ENCODE measurements around the gene GOSR2.
"Not testable (repeated sequence)": the region's sequence is repeated elsewhere in the genome, so short reads cannot be mapped to it uniquely, and the experiment has no call there.

The GOSR2 gene

DNA sequence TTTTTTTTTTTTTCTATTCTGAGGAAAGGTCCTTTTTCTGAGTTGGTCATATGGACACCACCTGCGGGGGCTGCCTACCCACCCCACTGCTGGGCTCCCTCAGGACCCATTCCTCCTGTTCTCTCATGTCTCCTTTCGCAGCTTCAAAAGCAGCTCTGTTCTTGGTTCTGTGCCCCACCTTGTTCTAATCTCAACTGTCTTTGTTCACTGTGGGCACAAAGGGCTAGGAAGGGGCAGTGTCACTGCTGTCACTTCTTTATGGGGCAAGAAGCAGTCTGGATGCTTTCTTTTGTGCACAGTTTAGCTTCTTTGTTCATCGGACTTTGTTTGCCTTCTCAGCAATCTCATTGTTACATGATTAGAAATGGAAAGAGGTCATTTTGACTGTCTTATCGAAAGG lies 7.1 kb downstream of the GOSR2 start:
- DNase-seq (ENCODE audit: low spot score): no peak

DNA sequence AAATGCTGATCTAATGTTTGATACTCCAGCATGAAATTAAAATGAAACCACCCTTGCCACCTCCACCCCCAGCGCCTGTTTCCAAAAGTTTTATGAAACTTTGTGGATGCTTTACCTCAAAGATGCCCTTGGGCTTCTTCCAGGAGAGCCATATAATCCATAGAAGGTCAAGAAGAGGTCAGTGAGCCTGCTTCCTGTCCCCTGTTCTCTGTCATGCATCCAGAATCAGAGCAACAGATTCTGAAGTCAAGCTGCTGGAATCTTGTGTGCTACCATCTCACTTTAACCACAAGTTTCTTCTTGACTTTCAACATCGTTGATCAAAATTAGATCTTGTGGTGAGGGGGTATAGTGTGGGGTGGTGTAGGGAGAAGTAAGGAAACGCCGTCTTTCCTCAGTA lies 8.6 kb downstream of the GOSR2 start:
- DNase-seq (ENCODE audit: low spot score): no peak

DNA sequence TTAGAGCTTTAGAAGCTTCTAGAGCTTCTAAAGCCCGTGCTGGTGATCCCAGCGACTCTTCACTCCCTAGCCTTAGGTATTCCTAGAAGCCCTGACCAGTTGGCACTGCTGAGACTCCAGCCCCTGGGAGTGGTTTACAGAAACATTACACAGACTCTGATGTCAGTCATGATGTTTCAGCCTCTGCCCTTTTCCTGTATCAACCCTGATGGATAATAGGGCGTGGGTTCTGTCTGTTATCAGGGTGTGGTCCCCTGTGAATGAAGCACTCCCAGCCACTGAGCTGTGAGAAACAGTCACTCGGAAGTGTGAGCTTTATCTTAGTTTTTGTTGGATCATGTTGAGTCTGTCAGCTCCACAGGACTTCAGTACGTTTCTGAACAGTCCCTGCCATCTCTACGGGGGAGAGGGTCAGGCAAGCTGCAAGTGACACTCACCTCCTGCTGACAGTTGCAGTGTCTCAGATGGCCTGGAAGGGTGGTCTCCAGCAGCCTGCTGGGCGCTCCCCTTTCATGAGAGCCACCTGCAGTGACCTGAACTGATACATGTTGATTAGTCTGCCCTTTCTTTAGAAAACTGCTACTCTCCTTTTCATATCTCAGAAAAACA lies 12.8 kb downstream of the GOSR2 start:
- no peak for DNase-seq (ENCODE audit: low spot score)

DNA sequence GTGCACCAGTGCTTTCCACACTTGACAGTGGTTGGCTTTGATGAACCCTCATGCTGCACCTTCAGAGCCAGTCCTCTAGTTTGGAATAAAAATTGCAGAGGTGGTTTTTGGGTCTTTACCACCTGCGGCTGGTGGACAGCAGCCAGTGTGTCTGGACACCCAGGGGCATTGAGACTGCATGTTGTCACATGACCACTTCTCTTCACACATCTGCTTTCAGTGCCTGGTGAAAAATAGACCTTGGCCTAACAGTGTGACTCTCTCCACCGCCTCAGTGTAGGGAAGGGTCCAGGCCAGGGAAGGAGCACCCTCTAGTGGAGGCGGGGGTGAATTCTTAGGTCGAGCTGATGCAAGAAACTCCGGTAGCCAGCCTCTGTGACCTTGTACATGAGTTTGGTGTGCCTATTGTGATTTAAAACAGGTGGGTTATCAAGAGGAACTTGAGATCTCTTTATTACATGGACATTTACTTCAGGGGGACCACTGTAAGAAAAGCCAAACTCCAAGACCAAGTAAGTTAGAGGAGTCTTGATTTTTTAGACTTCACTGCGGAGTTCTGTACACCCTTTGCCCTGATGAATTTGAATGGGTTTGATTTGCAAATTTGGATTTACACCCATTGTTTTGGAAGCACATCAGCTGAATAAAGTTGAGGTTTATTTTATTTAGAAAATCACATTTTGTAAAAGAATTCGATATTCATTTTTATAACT lies 17.9 kb downstream of the GOSR2 start:
- peak; percentile 72 for DNase-seq (ENCODE audit: low spot score)

DNA sequence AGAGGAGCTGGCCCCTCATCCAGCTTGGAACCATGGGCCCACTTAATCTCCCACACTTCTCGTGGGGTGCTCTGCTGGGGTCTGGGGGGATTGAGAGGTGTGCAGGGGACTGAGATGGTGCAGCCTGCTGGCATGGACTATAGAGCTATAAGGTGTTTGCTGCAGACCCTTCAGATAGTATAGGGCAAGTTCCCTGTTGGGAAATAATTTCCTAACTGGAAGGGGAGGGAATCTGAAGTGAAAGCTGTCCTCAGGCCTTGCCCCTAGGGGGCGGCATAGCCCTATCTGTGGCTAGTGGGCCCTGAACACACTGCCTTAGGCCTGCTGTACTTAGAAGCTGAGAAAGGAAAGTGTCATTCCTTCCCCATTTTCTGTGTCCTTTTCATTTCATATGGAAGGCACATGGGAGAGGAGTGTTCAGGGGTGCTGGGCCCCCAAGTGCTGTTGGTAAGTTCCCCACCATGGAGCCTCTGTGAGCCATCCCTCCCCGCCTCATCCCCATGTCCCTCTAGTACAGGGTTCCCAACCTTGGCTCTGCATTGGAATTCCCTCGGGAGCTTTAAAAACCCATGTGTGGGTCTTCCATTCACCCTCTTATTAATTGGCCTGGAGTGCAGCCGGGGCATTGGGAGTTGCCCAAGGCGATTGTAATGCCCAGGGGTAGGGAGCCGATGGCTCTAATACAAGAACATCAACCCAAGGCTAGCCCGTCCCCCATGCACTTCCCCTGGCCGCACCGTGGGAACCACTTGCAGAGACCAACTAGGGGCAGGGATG lies 19.7 kb downstream of the GOSR2 start:
- peak; percentile 58 for DNase-seq (ENCODE audit: low spot score)

DNA sequence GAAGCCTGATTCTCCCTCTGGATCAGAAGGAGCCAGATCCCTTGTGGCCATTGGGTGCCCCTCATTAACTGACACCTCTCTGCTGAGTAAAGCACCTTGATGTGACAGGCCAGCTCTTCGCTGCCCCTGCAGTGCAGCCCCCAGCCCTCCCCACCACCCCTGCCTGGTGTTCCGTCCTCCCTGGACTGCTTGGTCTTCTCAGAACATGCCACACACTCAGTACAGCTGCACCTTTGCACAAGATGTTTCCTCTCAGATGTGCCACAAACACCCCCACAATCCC lies 20.2 kb downstream of the GOSR2 start:
- no peak for DNase-seq (ENCODE audit: low spot score)

DNA sequence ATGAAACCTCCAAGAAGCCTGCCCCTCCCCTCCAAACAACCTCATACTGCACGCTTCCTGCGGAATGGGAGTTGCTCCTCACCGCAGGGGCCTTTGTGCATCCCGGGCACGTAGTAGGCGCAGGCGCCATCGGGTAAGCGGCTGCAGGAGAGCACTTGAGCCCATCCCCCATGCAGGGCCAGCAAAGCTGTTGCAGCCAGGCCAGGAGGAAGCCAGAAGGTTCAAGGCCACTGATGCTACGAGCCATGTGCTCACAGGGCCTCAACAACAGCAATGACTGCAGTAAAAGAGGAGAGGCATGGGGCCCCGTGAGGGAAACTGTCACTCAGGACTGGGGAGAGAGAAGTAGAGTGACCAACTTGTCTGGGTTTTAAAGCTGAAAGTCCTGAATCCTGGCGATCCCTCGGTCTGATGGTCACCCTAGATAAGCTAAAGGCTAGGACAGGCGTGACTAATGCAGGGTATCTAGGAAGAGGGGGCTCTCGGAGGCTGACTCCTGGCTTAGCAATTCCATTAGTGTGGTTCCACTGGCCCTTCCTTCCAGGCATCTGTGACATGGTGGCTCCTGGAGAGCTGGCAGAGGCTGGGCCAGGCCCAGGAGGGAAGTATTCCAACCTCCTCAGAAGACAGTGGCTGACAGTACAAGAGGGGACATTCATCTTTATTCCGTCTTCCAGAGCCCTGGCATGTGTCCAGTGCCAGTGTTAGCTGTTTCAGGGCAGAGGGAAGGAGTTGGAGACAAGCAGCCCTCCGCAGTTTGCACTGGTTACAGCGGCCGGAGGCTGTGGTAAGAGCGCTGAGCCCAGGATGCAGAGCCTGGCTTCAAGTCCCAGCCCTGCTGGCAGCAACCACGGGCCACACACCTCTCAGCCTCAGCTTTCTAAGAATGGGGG lies 20.8 kb downstream of the GOSR2 start:
- DNase-seq (ENCODE audit: low spot score): peak; percentile 37

DNA sequence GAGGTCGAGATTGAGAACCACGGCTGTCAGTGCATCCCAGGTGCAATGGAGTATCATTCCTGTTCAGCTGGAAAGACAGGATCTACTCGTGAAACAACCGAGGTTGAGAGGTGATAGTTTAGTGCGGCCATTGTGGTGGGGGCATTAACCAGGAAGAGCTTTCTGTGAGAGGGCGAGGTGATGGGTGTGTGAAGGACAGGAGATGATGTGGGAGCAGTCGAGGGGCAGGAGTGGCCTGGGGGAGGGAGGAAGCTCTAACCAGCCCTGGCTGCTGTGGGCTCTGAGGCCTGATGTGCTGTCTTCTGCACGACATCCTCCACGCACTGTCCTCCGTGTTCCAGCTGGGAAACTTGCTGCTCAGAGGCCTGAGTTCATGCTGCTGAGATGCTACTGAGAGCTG lies 22.0 kb downstream of the GOSR2 start:
- DNase-seq (ENCODE audit: low spot score): no peak

DNA sequence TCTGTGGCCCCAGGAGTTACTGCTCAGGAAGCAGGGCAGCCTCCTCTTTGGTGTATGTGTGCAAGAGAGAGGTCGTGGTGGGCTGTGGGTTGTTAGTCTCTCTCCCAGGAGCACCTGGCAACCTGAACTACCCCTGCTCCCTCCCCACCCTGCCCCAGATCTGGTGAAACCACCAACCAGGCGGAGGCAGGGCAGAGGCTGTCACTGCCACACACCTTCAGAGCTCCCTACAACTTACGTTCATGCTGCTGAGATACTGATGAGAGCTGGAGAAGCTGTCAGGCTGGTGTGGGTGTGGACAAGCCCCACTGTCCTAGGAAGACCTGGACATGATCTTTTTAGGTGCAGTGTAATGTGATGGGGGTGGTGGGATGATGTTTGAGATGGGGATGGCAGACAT lies 24.3 kb downstream of the GOSR2 start:
- DNase-seq (ENCODE audit: low spot score): no peak

DNA sequence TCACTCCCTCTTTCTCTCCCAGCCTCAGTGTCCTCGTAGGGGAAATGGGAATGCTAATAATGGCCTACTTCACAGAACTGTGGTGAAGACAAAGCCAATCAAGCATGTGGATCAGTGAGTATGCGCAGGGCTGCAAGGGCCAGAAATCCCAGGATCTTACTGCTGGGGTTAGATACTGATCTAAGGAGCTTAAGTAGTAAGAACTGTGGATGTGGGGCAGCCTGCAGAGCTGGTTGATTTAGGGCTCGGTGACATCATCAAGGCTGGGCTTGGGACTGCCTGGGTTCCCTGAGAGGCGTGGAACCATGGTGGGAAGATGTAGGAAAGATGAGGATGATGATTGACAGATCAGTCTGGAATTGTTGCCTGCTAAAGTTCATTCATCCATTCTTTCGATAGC lies 25.6 kb downstream of the GOSR2 start:
- no peak for DNase-seq (ENCODE audit: low spot score)

DNA sequence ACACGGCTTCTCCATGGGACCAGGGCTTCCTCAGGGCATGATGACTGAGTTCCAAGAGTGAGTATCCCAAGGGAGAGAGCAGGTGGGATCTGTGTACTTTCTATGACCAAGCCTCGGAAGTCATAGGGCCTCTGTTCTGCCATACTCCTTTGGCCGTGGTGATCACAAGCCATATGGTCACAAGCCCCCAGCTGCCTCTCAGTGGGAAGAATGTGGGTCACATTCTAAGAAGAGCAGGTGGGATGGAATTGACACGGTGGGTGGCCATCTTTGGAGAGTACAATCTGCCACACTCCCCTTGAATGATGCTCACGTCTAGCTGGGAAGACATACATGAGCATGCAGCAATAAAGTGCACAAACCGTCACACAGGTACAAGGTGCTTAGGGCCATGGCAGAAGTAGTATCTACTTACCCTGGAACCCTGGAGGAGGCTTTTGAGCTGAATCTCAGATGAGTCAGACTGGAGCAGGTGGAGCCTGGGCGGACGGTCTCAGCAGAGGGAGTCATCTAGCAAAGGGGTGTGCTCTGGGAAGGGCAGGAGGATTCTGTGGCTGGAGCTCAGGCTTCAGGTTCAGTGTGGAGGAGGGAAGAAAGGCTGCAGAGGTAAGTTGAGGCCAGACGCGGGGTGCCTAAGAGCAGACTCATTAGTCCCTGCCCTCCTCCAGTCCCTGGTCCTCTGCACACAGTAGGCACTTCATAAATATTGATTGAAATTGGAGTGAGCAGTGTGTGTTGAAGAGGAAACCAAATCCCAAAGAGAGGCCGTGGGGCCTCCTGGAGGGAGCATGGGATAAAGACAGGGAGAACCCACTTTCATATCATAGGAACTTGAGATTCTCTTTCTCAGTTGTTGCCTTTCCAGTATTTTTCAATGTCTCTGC lies 26.6 kb downstream of the GOSR2 start:
- no peak for DNase-seq (ENCODE audit: low spot score)

DNA sequence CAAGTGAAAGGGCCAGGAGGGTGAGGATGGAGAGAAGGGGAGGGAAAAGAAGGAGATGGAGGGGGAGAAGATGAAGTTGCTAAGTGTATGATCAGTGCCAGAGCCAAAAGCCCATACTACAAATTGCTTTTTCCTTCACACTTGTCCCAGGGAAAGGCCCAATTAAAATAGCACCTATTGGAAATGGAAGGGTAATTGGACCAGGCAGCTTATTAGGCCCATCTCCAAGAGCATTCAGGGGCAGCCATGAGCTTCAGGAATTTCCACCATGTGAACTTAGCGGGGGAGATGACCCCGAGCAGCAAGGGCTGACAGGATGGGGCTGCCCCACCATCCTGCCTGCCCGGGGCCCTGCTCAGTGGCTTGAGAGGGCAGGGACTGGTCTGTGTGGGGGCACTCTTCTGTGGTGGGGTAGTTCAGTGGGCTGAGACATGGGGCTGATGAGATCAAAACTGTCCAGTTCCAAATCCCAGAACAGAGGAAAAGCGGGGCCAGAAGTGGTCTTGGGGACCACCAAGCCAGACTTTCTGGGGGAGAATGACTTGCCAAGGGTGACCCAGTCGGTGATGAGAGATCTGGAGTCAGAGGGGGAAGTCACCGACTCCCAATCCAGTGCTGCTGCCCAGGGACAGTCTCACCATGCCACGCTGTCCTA lies 27.5 kb downstream of the GOSR2 start:
- no peak for DNase-seq (ENCODE audit: low spot score)

DNA sequence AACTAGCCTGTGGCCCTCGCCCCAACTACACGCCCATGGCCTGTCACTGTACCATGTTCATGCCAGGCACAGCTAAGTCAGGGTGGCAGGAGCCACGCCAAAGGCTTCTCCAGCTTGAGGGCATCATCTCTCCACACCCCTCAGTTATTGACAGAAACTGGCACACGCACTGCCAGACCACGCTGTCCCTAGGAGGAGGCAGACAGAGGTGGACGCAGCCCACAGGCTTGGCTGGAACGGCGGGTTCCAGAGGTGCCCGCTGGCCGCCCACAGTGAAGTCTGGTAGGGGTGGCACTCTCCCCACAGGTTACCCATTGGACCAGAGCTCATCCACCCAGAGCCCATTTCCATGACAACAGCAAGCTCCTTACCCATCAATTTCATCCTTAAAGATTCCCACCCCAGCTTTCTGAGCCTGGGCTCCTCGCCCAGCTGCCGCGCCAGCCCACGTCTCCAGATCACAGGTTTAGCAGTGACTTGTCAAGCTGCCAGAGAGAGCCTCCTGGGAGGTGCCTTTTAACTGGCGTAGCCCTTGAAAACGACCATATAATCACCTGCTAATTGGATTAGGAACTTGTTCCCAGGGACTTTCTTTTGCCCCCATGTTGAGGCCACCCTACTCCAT lies 28.1 kb downstream of the GOSR2 start:
- no peak for DNase-seq (ENCODE audit: low spot score)

DNA sequence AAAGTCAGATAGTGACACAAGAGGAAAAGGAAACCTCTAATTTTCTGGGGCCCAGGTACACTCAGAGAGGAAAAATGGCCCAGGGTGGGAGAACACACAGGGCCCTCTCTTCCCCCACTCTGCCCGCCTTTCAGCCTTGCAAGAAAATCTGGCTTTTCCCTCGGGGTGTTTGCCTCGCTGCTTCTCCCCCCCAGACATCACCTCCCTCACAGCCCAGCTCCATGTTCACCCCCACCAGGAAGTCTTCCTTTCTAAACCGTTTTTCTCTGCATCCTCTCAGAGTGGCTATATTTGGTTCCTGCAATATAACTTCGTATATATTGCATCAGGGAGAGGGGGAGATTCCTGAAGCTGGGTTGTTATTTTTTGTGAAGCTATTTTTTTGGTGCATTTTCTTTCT lies 28.7 kb downstream of the GOSR2 start:
- no peak for DNase-seq (ENCODE audit: low spot score)

DNA sequence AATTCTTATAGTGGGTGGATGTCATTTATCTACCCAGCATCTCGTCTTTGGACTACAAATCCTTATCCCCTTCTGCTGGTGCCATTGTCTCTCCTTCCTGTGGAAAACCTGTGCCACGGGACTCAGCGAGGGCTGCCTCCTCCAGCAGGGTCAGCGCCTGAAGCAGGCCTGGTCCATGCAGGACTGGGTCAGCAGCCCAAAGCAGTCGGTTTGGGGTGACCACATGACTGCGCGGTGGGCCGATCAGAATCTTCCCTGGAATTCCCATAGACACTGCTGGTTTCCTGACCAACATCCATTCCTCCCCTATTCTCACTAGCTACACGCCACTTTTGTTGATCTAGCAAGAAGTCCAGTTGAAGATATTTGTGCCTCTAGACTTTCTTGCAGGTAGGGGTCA lies 29.2 kb downstream of the GOSR2 start:
- DNase-seq (ENCODE audit: low spot score): no peak

DNA sequence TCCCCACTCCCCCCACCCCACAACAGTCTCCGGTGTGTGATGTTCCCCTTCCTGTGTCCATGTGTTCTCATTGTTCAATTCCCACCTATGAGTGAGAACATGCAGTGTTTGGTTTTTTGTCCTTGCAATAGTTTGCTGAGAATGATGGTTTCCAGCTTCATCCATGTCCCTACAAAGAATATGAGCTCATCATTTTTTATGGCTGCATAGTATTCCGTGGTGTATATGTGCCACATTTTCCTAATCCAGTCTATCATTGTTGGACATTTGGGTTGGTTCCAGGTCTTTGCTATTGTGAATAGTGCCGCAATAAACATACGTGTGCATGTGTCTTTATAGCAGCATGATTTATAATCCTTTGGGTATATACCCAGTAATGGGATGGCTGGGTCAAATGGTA lies 30.2 kb downstream of the GOSR2 start:
- DNase-seq (ENCODE audit: low spot score): not testable (repeated sequence)

DNA sequence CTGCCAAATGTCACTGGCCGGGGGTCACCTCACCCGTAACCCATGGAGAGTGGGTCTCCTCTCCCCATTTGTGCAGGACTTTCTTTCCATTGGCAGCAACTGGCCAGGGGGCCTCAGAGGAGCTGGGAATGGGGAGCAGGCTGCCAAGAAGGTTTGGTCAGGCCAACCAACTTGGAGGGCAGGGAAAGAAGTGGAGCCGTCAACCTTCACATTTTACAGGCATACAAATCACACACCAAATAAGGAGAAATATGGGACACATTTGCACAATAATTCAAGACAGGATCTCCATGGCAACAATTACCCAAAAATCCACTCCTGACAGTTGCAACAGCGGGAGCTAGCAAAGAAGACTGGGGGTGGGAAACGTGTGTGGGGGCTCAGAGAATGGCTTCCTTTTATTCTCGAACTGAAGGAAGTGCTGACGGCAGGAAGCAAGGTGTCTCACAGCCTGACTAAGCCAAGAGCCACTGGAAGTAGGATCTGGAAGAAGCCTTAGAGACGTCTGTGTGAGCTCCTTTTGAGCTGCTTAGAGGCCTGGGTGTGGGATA lies 35.2 kb downstream of the GOSR2 start:
- DNase-seq (ENCODE audit: low spot score): no peak

DNA sequence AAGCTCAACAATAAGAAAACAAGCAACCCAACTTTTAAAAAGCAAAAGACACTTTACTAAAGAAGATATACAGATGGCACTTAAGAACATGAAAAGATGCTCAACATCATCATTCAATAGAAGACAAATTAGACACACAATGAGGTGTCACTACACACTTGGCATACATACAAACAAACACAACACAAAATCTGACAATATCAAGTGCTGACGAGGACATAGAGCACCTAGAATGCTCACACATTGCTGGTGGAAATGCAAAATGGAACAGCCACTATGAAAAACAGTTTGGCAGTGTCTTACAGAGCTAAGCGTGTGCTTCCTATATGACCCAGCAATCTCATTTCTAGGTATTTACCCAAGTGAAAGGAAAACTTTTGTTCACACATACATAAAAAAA lies 37.2 kb downstream of the GOSR2 start:
- DNase-seq (ENCODE audit: low spot score): no peak

DNA sequence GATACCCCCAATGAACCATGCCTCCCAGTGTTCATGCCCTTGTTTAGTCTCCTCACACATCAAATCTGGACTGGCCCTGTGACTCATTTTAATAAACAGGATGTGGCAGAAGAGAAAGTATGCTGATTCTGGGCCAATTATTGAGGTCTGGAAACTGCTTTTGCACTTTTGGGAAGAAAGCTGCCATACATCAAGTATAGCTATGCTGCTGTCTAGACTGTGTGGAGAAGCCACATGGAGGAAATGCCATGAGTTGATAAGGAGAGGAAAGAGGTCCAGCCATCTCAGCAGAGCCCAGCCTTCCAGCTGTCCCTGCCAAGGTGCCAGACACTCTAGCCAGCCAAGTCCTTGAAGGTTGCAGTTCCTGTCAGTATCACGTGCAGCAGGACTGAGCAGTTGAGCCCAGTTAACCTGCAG lies 39.4 kb downstream of the GOSR2 start:
- DNase-seq (ENCODE audit: low spot score): no peak

DNA sequence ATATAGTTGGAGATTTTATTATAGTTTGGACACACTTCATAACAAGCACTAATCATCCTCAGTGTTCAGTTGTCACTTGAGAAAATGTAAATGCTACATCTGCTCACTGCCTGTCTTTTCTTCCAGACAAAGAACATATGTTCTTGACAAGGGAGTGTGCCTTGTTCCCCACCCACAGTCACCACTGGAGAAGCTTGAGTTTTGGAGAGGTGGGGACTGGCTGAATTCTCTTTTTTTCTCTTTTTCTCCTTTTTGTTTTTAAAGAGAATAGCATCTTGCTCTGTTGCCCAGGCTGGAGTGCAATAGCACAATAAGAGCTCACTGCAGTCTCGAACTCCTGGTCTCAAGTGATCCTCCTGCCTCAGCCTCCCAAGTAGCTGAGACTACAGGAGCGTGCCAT lies 40.6 kb downstream of the GOSR2 start:
- DNase-seq (ENCODE audit: low spot score): no peak
